Hepatic stellate cell (primary cell): ENCODE data around the gene LRRC59.
"Not testable (repeated sequence)": the region's sequence is repeated elsewhere in the genome, so short reads cannot be mapped to it uniquely, and the experiment has no call there.

Source experiments
- DNase-seq: peaks from one replicate; pipeline ENCODE4 v3.0.0; 2011; ENCODE audit warnings: low spot score

The LRRC59 gene

DNA sequence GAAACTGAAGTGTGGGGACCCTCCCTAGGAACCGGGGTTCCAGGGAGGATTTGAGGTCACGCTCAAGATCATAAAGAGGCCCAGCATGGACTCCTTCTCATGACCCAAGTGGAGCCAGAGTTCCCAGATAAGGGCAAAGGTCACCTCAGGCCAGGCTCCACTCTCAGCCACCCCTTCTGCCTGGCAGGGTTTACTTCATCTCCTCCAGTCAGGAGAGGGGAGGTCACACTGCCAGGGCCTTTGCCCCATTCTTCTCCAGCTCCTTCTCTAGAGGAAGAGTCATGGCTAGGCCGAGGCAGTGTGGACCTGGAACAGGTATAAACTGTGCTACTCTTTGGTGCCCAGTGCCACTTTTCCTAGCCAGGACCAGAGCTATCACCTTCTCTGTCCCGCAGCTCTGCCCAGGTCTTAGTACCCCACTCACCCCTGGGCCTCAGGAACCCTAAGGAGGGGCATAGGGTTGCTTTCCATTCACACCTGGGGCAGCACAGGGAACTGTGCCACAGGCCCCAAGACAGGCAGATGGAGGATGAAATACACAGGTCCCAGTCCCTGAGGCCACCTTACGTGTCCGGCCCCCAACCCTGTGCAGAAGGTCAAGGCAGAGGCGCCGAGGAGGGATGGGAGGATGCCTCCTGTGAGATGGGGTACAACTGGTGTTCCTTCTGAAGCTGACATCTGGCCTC lies 27.8 kb upstream of the LRRC59 start:
- no peak for DNase-seq

DNA sequence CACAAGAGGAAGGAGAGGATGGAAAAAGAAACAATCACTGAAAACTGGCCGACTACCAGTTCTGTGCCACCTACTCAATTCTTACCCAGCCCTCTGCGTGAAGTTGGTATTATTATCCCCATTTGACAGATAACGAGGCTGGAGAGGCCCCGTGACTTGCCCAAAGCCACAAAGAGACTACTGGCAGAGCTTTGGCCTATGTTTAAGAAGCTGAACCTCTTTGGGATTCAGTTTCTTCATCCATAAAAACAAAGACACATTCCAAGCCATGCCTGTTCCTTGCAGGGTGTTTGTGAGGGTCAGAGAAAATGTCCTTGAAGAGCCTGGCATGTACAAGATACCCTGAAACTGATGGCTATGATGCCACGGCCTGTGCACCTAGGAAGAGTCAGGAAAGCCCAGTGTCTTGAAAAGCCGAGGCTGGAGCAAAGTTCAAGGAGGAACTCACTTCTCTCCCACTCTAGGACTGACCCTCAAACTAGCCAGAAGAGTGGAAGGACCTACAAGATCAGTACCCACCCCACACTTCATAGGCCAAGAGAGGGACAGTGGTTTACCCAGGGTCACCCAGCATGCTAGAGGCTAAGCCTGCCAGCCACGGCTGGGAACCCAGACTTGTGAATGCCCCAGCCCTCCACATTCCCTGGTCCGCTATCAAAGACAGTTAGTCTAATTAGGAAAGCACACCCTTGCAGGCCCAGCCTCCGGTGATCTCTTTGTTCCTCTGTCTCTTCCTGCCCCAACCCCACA lies 27.1 kb upstream of the LRRC59 start:
- no peak for DNase-seq

DNA sequence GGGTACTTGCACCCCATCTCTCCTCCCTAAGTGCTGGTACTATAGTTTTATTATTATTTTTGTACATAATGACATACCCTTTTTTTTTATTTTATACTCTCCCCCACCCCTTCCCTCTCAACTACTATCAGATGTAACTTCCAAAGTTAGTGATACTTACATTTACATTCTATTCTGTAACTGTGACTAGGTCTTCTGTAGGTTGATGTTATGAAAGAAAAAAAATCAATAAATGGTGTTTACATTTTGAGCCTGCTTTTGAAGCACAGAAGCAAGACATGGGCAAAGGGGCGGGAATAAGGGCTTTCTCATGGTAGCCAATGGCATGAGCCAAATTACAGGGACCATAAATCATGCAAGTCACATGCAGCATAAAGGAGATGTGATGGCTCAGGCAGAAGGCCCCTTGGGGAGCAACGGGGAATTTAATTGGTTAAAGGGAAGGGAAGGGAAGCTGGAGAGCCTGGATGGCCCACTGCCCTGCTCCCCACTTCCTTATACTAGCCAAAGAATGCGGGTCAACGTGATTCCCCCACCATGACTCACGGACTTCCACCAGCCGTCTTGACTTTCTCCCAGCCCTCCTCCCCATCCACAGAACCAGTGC lies 26.3 kb upstream of the LRRC59 start:
- peak; percentile 84 for DNase-seq

DNA sequence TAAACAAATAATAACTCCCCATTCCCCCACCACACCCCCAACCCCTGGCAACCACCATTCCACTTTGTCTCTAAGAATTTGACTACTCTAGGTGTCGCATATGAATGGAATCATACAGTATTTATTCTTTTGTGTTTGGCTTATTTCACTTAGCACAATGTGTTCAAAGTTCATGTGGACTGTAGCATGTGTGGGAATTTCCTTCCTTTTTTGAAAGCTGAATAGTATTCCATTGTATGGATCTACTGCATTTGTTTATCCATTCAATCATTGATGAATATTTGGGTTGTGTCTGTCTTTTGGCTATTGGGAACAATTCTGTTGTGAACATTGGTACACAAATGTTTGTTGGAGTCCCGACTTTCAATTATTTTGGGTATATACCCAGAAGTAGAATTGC lies 25.4 kb upstream of the LRRC59 start:
- no peak for DNase-seq

DNA sequence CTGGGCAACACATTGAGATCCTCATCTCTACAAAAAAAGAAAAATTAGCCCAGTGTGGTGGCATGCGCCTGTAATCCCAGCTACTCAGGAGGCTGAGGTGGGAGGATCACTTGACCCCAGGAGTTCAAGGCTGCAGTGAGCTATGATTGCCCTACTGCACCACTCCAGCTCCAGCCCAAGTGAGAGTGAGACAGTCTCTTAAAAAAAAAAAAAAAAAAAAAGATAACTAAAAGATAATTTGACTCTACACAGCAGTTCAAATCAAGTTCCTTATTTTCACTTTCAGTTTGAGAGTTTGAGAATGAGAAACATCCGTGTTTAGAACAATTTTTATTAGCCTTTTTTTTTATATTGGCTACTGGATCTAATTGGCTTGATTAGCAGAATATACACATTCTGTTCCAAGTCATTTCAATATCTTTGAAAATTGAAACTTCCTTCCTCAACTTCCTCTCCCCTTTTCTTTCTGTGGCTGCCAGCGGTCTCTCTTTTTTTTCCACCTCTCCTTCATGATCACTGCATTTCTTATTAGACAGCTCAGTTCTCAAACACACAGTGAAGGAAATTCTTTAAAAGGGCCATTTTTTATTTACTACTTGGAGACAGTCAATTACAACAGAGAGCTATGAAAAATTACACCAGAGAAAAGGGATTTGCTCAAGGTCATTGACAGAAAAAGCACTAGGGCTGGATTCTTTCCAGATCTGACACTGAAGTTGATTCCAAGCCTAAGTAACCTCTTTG lies 24.2 kb upstream of the LRRC59 start:
- DNase-seq, result peak; percentile 15

DNA sequence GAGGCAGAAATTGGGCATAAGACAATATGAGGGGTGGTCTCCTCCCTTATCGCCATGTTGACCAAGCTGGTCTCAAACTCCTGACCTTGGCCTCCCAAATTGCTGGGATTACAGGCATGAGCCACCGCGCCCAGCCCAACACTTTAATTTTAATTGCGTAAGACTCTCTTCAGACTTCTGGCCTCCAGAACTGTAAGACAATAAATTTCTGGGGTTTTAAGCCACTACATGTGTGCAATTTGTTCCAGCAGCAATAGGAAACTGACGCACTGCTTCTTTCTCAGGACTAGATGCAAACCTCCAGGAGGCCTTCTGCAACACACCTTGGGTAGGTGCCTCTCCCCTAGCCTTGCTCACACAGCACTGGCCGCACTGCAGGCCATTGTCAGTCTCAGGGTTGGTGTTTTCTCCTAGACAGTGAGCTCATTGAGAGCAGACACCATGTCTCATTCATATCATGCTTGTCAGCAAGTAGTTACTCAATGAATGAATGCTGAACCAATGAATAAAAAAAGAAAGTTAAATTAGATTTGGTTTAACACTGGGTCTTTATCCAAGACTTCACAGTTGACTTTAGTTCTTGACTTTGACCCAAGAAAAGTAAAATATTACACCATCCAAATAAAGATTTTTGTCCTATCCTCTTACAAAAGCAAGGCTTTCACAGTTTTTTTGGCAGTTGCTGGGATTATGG lies 23.2 kb upstream of the LRRC59 start:
- DNase-seq, result no peak

DNA sequence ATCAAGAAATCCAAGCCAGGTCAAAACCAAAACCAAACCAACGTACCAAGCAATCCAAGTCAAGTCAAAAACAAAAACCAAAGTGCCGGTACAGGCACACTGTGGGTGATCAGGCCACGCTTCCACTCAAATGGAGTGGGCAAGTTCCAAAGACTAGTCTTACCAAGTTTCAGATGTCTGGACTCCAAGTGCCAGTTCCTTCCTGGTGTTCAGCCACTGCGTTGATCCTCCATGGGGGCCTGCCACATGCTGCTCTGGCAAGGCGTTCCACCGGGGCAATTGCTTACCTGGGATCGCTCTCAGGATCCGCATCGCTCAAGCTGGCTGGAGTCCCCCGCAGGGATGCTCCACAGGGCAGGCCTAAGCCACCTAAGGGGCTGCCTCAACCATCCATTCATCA lies 22.3 kb upstream of the LRRC59 start:
- DNase-seq, result not testable (repeated sequence)

DNA sequence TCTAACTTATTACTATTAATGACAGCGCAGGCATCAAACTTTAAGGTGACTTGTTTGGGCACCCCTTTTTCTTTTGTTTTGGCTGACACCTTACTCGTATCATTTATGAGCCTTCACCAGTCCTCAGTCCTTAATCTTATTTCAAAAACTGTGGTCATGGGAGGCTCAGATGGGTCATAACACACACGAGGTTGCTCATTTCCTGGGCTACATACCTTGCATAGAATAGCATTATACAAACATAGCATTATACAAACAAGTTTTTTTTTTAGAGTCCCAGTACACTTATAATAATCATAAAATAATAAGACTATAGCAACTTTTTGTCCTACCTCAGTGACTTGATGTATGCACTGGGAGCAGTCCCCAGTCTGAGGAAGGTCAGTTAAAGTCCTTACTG lies 17.5 kb upstream of the LRRC59 start:
- DNase-seq, result no peak

DNA sequence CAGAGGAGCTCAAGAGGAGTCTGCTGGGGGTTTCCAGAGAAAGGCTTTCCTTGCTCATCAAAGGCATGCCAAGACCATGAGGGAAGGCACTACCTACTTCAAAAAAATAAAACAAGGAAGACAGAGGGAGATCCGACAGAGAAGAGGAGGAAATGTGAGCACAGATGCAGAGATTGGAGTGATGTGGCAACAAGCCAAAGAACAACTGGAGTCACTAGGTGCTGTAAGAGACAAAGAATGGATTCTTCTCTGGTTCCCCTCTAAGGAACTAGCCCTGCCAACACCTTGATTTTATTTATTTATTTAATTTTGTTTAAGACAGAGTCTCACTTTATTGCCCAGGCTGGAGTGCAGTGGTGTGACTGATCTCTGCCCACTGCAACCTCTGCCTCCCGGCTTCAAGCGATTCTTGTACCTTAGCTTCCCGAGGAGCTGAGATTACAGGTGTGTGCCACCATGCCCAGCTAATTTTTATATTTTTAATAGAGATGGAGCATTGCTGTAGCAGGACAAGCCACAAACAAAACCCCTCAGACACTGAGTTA lies 14.9 kb upstream of the LRRC59 start:
- no peak for DNase-seq

DNA sequence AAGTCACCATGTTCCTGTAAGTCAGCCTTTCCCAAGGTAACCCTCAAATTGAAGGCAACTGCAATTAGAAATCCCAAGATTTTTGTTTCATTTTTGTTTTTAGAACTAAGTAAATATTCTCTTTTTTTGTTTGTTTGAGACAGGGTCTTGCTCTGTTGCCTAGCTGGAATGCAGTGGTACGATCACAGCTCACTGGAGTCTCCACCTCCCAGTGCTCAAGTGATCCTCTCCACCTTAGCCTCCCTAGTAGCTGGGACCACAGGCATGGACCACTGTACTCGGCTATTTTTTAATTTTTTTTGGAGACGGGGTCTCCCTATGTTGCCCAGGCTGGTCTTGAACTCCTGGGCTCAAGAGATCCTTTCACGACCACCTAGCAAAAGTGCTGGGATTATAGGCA lies 10.6 kb upstream of the LRRC59 start:
- no peak for DNase-seq

DNA sequence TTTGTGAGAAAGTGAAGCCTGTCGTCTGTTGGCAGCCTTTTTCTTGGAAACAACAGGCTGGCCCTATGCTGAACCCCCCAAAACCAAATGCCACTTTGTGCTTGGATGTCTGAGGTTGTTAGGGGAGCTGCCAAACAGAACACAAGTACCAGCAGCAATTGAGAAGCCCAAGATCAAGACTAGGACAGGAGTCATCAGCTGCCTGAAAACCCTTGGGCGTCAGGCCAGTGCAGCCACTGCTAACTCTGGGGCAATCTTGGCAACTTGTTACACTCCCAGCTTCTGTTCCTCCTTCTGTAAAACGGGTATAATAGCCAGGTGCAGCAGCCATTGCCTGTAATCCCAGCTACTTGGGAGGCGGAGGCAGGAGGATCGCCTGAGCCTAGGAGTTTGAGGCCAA lies 9.3 kb upstream of the LRRC59 start:
- no peak for DNase-seq

DNA sequence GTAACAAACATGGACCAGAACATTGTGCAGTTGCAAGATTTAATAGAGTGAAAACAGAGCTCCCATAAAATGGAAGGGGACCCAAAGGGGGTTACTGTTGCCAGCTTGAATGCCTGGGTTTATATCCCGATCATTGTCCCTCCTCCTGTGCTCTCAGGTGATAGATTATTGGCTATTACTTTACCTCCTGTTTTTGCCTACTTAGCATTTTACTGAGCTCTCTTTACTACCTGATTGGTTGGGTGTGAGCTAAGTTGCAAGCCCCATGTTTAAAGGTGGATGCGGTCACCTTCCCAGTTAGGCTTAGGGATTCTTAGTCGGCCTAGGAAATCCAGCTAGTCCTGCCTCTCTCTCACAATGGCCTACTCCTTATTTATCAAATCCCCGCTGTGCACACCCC lies 8.0 kb upstream of the LRRC59 start:
- DNase-seq, result not testable (repeated sequence)

DNA sequence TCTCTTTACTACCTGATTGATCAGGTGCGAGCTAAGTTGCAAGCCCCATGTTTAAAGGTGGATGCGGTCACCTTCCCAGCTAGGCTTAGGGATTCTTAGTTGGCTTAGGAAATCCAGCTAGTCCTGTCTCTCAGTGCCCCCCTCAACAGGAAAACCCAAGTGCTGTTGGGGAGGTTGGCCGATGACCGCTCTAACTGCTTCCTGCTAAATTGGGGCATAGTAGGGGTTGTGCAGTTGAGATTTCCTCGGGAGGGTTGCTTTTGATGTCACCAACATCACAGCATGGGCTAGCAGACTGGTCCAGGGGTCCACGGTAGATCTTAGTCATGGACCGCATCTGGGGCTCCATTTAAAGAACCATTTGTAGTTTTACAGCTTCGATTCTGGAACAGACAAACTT lies 2.3 kb upstream of the LRRC59 start:
- DNase-seq, result not testable (repeated sequence)

DNA sequence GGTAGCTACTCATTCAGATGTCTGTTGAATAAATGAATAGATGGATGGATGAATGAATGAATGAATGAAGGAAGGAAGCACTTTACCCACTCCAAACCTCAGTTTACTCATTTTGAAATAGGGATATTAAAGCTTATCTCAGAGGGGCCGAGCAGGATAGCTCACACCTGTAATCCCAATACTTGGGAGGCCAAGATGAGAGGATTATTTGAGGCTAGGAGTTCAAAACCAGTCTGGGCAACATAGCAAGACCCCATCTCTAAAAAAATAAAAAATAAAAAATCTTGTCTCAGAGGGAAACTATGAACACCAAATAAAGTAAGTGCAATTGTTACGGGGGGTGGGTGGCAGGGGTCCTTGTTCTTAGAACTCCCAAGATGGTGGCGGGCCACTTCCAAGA lies 1.3 kb upstream of the LRRC59 start:
- not testable (repeated sequence) for DNase-seq

DNA sequence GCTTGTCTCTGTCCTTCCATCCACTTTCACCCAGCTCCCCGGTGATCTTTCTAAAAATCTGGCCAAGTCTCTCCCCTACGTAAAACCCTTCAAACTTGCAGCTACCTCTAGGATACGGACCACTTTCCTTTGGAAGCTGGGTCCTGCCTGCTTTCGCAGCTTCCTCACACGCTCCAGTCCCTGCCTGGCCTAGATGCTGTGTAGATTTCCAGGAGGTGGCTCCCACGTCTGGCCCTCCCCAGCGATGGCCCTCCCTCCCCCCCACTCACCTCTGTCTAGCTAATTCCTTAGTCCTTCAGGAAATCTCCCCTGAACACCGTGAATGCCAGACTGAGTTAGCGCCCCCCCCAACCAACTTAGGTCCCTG lies 579 bp upstream of the LRRC59 start:
- no peak for DNase-seq

DNA sequence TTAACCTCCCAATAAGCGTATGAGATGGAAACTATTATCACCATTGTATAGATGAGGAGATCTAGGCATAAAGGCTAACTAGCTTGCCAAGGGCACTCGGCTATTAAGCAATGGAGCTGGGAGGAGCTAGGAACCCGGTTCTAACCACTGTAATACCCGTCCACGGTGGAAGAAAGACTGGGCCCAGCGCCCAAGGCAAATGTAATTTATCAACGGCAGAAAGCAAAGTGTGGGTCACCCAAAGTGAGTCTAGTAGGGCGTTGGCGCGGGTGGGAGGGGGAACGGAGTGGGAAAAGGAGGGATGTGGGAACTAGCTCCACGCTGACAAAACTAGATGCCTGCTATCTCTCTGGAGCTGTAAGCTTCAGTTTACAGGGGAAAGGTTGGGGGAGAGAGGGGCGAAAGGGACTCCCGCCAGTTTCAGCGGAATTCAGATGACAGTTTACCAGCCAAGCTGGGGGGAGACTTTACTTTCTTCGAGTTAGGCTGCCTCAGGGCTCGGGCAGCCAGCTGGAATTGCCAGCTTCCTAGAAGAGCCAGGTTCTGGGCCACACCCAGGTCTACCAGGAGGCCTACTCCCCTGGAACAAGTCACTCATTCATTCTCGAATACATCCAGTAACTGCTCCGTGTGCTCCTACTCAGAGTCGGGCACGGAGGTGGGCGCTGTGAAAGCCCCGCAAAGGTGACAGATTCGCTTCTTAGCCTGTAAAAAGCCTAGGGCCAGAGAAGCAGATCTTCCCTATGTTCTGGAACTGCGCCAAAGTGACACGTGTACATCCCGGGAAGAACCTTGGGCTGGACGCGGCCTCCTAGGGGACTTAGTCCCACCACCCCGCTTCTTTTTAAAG lies 837 bp downstream of the LRRC59 start:
- DNase-seq, result peak; percentile 57

DNA sequence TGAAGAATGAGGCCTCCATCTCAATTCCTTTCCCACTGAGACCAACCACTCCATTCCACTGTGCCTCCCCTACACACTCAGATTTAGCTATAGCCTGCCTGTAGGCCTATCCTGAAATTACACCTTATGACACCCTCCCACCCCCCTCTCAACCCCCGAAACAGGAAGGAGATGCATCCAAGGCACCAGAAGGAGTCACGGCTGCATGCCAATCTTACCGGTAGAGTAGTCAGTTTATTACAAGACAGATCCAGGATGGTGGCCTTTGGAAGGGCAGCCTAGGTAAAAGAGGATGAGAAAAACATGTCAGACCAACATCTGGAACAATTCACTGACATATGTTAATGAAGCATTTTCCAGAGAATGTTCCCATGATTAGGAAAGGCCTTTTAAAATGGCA lies 2.6 kb downstream of the LRRC59 start:
- no peak for DNase-seq

DNA sequence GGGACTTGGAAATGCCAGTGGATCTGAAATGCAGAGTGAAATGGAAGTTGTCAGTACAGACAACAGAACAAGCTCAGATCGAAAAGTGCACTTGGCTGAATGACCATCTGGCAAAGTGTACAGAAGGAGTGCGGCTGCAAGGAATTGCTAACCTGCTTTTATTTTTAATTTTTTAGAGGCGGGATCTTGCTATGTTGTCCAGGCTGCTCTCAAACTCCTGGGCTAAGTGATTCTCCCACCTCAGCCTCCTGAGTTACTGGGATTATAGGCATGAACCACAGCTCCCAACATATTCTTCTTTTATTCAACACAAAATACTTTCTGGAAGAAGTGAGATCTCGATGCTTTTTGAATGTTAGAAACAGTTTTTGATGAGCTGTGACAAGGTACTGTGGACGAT lies 3.6 kb downstream of the LRRC59 start:
- DNase-seq, result no peak

DNA sequence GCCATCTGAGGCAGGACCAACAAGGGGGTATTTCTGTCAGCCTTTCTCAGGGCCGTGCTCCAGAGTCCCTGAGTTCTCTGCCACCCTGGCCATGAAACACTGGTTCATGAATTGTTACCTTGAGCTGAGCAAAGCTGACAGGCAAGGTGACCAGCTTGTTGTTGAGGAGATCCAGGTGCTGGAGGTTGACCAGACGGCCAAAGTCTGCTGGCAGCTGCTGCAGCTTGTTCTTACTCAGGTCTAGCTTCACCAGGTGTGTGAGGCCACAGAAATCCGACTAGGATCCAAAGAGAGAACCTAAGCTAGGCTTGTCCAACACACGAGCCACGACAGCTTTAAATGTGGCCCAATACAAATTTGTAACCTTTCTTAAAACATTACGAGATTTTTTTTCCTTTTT lies 4.7 kb downstream of the LRRC59 start:
- no peak for DNase-seq

DNA sequence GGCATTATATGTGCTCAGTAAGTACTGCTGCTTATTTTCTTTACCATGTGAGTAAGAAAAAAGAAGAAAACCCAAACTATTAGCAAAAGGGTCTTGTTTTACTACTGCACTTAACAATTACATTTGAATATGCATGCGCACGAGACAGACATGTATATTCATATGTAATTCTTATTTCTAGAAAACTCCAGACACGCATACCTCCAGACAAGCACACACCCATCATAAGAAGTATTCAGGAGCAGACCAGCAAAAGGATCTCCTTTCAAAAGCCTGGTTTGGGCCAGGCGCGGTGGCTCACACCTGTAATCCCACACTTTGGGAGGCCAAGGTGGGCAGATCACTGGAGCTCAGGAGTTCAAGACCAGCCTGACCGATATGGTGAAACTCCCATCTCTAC lies 7.8 kb downstream of the LRRC59 start:
- DNase-seq, result no peak

DNA sequence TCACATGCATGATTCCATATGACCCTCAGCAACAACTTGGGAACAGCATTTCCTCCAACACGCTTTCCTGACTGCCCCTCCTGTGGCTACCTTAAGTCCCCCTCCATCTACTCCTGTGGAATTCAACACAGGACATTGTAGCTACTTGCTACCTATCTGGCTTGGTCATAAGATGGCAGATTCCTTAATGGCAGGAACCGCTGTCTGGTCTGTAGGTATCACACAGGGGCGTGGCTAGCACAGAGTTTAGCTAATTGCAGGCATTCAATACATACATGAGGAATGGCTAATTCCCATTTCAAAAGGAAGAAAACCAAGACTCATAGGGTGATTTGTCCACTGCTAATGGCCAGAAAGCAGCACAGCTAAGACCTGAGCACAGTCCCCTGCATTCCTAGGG lies 8.6 kb downstream of the LRRC59 start:
- DNase-seq, result no peak
